ENCODE measurements around the gene LAMA5.

GRCh38 chr20:62314711-62315302 is 52.3 kb downstream of the LAMA5 start:
- TF ChIP-seq CTCF (IDR thresholded peaks at IDR 0.05) (no peak), POLR2A (IDR thresholded peaks at IDR 0.05) (no peak)

All from lower leg skin (tissue), 3 donors.